DND-41 (cell line): ENCODE results near the gene LRRC53.

Experiments used
- EZH2 ChIP-seq: IDR thresholded peaks from 3 replicates; pipeline ENCODE4 v1.6.1; 2012; ENCODE audit warnings: borderline replicate concordance, low read depth, mild to moderate bottlenecking, moderate library complexity, low read length, inconsistent platforms; ENCODE audit not compliant: severe bottlenecking
- TF ChIP-seq, protein P1 (sequence below): IDR thresholded peaks from 2 replicates; pipeline ENCODE4 v1.5.1; 2012; ENCODE audit warnings: borderline replicate concordance, low read length, moderate library complexity, mild to moderate bottlenecking; ENCODE audit not compliant: poor library complexity, severe bottlenecking; ENCODE audit errors: extremely low read depth

DNA sequence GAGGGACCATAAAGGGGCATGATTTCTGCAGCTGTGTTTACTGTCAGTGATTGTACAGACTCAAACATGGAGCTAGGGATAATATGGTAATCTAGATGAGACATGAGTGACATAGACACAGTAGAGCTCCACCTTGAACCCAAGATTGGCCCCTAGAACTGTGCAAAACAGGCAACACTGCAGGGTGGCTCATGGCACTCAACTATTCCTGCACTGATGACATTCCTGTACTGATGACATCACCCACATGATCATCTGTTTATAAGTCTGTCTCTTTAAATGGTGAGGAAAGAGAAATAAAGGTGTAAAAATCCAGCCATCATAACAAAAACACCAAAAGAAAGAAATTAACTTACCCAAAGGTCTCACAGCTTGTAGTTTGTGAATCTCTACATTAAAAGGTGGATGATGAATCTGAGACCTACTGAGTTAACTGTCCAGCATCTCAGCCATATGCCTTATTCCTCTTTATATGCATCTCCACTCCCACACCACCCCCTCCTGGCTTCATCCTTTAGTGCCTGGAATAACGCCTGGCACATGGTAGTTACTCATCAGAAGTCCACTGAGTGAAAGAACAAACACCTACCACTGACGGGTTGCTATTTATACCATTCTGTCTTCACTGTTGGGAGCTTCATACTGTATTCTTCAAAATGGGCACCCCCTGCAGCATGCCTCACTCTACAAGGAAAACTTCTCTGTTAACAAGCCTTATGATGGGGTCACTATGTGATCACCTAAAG lies at the start of gene LRRC53:
- TF ChIP-seq, protein P1, sequence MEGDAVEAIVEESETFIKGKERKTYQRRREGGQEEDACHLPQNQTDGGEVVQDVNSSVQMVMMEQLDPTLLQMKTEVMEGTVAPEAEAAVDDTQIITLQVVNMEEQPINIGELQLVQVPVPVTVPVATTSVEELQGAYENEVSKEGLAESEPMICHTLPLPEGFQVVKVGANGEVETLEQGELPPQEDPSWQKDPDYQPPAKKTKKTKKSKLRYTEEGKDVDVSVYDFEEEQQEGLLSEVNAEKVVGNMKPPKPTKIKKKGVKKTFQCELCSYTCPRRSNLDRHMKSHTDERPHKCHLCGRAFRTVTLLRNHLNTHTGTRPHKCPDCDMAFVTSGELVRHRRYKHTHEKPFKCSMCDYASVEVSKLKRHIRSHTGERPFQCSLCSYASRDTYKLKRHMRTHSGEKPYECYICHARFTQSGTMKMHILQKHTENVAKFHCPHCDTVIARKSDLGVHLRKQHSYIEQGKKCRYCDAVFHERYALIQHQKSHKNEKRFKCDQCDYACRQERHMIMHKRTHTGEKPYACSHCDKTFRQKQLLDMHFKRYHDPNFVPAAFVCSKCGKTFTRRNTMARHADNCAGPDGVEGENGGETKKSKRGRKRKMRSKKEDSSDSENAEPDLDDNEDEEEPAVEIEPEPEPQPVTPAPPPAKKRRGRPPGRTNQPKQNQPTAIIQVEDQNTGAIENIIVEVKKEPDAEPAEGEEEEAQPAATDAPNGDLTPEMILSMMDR: no peak
- no peak for TF ChIP-seq EZH2
